SU-DHL-6 (cell line): ENCODE measurements around the gene C21orf58.

ENCODE experiments used
- H2AFZ ChIP-seq: fragments of 200-600 bp; sonication (generic); 2 replicates; pipeline ENCODE4 v1.6.1; 2014; ENCODE audit warnings: low read depth, mild to moderate bottlenecking, moderate library complexity, mixed read lengths, antibody characterized with exemption, low read length; ENCODE audit not compliant: severe bottlenecking
- H3F3A ChIP-seq: fragments of 200-600 bp; shearing (Covaris generic); 2 replicates; pipeline ENCODE4 v1.6.0; 2016; ENCODE audit warnings: antibody characterized with exemption, mild to moderate bottlenecking; ENCODE audit not compliant: insufficient read depth
- H3K27ac ChIP-seq: fragments of 200-600 bp; sonication (generic); 2 replicates; pipeline ENCODE4 v1.5.1; 2016; ENCODE audit warnings: low read depth, mild to moderate bottlenecking, low read length, moderate library complexity, mixed read lengths
- H3K27me3 ChIP-seq: fragments of 200-600 bp; sonication (generic), shearing (Covaris generic); 2 replicates; pipeline ENCODE4 v1.6.0; 2014; ENCODE audit warnings: mild to moderate bottlenecking, low read length
- H3K36me3 ChIP-seq: fragments of 200-600 bp; sonication (generic); 2 replicates; pipeline ENCODE4 v1.6.1; 2014; ENCODE audit warnings: mild to moderate bottlenecking, low read length, mixed read lengths
- H3K4me2 ChIP-seq: fragments of 300-600, 200-600 bp; shearing (Covaris generic), sonication (generic); 2 replicates; pipeline ENCODE4 v1.6.0; 2014; ENCODE audit warnings: low read length, low read depth, mild to moderate bottlenecking; ENCODE audit not compliant: poor library complexity, severe bottlenecking
- H3K4me3 ChIP-seq: fragments of 200-600 bp; sonication (generic); 2 replicates; pipeline ENCODE4 v1.5.1; 2014; ENCODE audit warnings: antibody characterized with exemption, low read length, mild to moderate bottlenecking, mixed read lengths; ENCODE audit not compliant: insufficient read depth, poor library complexity, severe bottlenecking
- H3K79me2 ChIP-seq: fragments of 200-600 bp; sonication (generic); 2 replicates; pipeline ENCODE4 v1.6.1; 2014; ENCODE audit warnings: mild to moderate bottlenecking, low read length, moderate library complexity; ENCODE audit not compliant: insufficient read depth
- H3K9ac ChIP-seq: fragments of 200-600 bp; sonication (generic); 2 replicates; pipeline ENCODE4 v1.7.0; 2014; ENCODE audit warnings: mild to moderate bottlenecking, low read length
- H3K9me2 ChIP-seq: fragments of 200-600 bp; sonication (generic); replicated peaks from 2 replicates; pipeline ENCODE4 v1.6.1; 2014; ENCODE audit warnings: low read length; ENCODE audit not compliant: insufficient read depth
- H3K9me3 ChIP-seq: fragments of 200-600 bp; sonication (generic); 2 replicates; pipeline ENCODE4 v1.6.1; 2014; ENCODE audit warnings: low read length, mixed read lengths; ENCODE audit not compliant: insufficient read depth
- H4K20me1 ChIP-seq: fragments of 200-600 bp; sonication (generic); 2 replicates; pipeline ENCODE4 v1.6.1; 2014; ENCODE audit warnings: low read depth, mild to moderate bottlenecking, antibody characterized with exemption, low read length, moderate library complexity, mixed read lengths
- EZH2phosphoT487 ChIP-seq: fragments of 200-600 bp; sonication (generic), shearing (Covaris generic); conservative IDR thresholded peaks from 2 replicates; pipeline ENCODE4 v1.6.1; 2018; ENCODE audit warnings: mild to moderate bottlenecking, antibody characterized with exemption, low read length, moderate library complexity, mixed read lengths
- TF ChIP-seq, protein P1 (sequence below): fragments of 200-600 bp; sonication (generic); IDR thresholded peaks from one replicate; pipeline ENCODE4 v1.5.1; 2017; ENCODE audit warnings: antibody characterized with exemption, mild to moderate bottlenecking, low read length, moderate library complexity; ENCODE audit not compliant: insufficient read depth, poor library complexity, severe bottlenecking

Gene C21orf58

DNA sequence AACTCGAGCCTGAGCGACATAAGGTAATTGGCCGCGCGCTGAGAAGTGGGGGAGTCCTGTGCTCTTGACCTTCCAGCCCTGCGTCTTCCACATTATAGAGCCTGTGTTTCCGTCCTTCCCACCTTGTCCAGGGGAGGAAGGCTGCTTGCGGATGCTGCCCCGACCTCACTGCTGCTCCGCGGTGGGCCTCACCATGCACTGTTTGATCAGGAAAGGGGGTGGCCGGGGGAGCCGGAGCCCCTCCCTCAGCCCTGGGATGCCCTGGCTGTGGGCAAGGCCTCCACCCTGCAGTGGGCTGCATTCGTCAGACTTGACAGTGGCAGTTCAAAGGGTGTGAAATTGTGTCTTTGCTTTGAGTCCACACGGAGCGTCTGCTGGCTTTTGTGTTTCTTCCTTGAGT lies 30.4 kb upstream of the C21orf58 start:
- Histone ChIP-seq H2AFZ (no peak overlapping the region), H3K9ac (no peak overlapping the region), H3K4me2 (no peak overlapping the region), H3K36me3 (no peaks in the 10 kb centered on the region; the same call in 1 of the 2 replicates), H3K9me3 (no peaks in the 10 kb centered on the region), H3F3A (no peaks in the 10 kb centered on the region), H3K27ac (no peak overlapping the region), H4K20me1 (no peaks in the 10 kb centered on the region), H3K79me2 (no peaks in the 10 kb centered on the region), H3K9me2 (no peaks in the 10 kb centered on the region), H3K4me3 (no peak overlapping the region), H3K27me3 (no peaks in the 10 kb centered on the region)
- no peak for TF ChIP-seq EZH2phosphoT487
- TF ChIP-seq, protein P1, sequence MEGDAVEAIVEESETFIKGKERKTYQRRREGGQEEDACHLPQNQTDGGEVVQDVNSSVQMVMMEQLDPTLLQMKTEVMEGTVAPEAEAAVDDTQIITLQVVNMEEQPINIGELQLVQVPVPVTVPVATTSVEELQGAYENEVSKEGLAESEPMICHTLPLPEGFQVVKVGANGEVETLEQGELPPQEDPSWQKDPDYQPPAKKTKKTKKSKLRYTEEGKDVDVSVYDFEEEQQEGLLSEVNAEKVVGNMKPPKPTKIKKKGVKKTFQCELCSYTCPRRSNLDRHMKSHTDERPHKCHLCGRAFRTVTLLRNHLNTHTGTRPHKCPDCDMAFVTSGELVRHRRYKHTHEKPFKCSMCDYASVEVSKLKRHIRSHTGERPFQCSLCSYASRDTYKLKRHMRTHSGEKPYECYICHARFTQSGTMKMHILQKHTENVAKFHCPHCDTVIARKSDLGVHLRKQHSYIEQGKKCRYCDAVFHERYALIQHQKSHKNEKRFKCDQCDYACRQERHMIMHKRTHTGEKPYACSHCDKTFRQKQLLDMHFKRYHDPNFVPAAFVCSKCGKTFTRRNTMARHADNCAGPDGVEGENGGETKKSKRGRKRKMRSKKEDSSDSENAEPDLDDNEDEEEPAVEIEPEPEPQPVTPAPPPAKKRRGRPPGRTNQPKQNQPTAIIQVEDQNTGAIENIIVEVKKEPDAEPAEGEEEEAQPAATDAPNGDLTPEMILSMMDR = no peak

- Histone ChIP-seq H3F3A (no peaks in the 10 kb centered on the region), H3K79me2 (no peaks in the 10 kb centered on the region), H3K4me3 (no peak overlapping the region), H4K20me1 (no peaks in the 10 kb centered on the region), H3K4me2 (no peak overlapping the region), H3K9ac (no peak overlapping the region), H3K27me3 (no peaks in the 10 kb centered on the region), H3K9me3 (no peaks in the 10 kb centered on the region), H3K27ac (no peak overlapping the region), H3K36me3 (no peaks in the 10 kb centered on the region; the same call in 1 of the 2 replicates), H2AFZ (no peak overlapping the region), H3K9me2 (no peaks in the 10 kb centered on the region)
- no peak for TF ChIP-seq EZH2phosphoT487
- TF ChIP-seq, protein P1 = no peak
Observed at GRCh38 chr21:46352913-46353312, 29.2 kb upstream of the C21orf58 start.

GRCh38 chr21:46352164-46352515 lies 28.5 kb upstream of the C21orf58 start:
- H3K9ac ChIP-seq = no peak overlapping the region

More at GRCh38 chr21:46352164-46352515, 28.5 kb upstream of the C21orf58 start:
- no peaks in the 10 kb centered on the region for H3K27me3 ChIP-seq
- no peak overlapping the region for H3K4me3 ChIP-seq
- no peak overlapping the region for H3K4me2 ChIP-seq
- H3K27ac ChIP-seq = no peak overlapping the region
- H4K20me1 ChIP-seq = no peaks in the 10 kb centered on the region
- no peaks in the 10 kb centered on the region; the same call in 1 of the 2 replicates for H3K36me3 ChIP-seq
- no peaks in the 10 kb centered on the region for H3K9me2 ChIP-seq
- no peaks in the 10 kb centered on the region for H3K9me3 ChIP-seq
- H3F3A ChIP-seq = no peaks in the 10 kb centered on the region
- H3K79me2 ChIP-seq = no peaks in the 10 kb centered on the region
- TF ChIP-seq, protein P1 = no peak
- no peak for TF ChIP-seq EZH2phosphoT487
- no peak overlapping the region for H2AFZ ChIP-seq
